GM18508 (cell line): ENCODE results near the gene ZNG1A.
"Not testable (repeated sequence)": the region's sequence is repeated elsewhere in the genome, so short reads cannot be mapped to it uniquely, and the experiment has no call there.

ENCODE experiments used
- ATAC-seq: cut with Tn5 transposase; IDR thresholded peaks from one replicate; pipeline ENCODE4 v1.9.1; 2021; ENCODE audit warnings: moderate number of reproducible peaks; ENCODE audit not compliant: insufficient read depth, unreplicated experiment

ZNG1A gene

DNA sequence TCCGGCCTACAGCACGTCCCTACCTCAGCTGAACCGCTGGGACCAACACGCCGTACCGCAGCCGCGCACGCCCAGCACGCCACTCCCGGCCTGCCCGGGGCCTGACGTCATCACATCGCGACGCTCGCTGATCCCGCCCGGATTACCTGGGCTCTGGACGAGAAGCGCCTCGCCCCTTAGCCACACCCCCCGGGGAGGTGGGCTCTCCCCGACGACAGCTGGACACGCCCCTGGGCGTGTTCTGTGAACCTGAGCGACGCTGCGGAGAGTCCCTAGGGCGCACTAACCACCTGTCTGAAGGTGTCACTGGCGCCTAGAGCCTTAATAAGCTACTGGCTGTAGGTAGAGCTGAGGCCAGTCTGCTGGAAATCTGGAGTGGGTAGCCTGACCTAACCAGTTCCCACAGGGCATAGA lies at the start of gene ZNG1A:
TSS of gene ZNG1A (minus strand) at position 87 of the 414 bp plus-strand sequence. CDS start 87 bp downstream, outside the sequence.
- not testable (repeated sequence) for ATAC-seq

- no peak for ATAC-seq
Observed at GRCh38 chr9:227860-228259, 49.0 kb upstream of the ZNG1A start.

GRCh38 chr9:224582-225520 lies 46.0 kb upstream of the ZNG1A start:
- ATAC-seq: no peak

DNA sequence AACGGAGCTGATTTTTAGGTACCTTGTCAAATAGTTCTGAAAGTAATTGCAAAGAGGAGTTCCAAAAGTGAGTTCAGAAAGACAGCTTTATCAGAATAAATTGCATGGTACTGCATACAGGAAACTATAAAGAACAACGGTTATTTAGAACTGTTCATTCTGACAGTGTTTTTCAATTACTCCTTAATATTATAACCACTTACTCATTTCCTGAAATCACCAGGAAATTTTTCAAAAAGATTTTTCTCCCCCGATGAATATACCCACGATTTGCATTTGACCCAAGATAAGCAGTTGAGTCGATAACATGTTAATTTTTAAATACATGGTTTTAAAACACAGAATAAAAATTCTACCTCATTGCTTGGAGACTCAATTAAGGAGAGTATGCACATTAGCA lies 45.2 kb upstream of the ZNG1A start:
- no peak for ATAC-seq

- ATAC-seq: no peak
Observed at GRCh38 chr9:223152-223551, 44.3 kb upstream of the ZNG1A start.

DNA sequence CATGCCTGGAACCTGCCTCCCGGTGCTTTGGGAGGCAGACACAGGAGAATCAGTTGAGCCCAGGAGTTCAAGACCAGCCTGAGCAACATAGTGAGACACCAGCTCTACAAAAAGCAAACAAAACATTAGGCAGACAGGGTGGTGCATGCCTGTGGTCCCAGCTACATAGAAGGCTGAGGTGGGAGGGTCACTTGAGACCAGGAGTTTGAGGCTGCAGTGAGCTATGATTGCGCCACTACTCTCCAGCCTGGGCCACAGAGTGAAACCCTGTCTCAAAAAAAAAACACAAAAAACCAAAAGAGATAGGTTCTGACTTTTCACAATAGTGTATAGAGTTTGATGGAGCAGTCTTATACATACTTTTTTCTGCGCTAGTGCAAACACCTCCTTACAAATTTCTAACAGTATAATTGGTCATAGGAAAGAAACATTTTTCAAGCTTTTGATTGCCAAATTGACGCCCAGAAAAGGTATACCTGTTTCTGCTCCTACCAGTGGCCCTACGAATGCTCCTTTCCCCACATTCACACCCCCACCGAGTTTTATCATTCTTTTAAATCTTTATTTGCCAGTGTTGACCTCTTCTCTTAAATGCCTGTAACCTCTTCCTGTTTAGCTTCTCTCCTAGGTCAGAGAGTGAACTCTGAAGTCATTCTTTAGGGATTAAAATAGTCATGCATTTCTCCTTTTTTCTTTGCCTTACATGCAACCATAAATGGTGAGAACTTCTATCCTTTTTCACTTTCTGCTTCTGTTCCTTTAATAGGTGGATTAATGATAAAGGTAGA lies 43.3 kb upstream of the ZNG1A start:
- ATAC-seq: no peak

DNA sequence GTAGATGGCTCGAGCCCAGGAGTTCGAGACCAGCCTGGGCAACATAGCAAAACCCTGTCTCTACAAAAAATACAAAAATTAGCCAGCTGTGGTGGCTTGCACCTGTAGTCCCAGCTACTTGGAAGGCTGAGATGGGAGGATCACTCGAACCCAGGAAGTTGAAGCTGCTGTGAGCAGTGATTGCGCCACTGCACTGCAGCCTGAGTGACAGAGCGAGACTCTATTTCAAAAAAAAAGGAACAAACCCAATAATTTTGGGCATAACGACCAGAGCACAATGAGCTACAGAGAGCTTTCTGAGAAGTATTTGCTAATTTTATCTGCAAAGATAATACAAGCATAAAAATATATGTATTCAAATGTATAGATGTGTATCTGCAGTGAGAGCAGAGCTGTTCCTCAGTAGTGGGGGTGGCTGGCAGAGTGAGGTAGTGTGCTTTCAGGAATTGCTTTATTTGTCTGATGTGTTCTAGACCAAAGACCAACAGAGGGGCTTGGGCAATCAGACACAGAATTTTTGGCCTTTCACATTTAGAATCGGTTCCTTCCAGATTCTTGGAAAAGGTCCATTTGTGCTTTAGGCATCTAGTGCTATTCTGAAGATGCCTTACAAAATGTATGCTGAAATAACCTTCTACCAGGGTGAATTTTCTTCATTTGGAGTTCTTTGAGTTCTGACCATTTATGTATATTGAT lies 41.0 kb upstream of the ZNG1A start:
- no peak for ATAC-seq

- ATAC-seq: not testable (repeated sequence)
Observed at GRCh38 chr9:219036-219435, 40.2 kb upstream of the ZNG1A start.

DNA sequence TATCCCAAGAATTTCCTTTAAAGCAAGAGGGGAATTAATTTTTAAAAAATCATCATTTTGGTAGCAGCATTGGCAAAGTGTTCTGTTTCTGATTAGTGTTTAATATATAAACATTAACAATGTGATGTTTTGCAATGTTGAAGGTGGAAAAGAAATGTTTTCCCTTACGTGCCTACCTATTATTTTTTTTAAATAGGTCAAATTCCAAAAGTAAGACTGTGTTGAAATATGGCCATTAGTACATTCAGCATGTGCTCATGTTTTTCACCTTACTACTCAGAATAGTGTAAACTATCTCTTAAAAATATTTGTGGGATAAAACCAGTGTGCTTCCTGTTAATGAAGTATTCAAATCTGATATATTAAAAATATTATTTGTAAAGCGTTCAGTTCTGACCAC lies 39.1 kb upstream of the ZNG1A start:
- no peak for ATAC-seq

- no peak for ATAC-seq
Observed at GRCh38 chr9:216866-217265, 38.0 kb upstream of the ZNG1A start.

DNA sequence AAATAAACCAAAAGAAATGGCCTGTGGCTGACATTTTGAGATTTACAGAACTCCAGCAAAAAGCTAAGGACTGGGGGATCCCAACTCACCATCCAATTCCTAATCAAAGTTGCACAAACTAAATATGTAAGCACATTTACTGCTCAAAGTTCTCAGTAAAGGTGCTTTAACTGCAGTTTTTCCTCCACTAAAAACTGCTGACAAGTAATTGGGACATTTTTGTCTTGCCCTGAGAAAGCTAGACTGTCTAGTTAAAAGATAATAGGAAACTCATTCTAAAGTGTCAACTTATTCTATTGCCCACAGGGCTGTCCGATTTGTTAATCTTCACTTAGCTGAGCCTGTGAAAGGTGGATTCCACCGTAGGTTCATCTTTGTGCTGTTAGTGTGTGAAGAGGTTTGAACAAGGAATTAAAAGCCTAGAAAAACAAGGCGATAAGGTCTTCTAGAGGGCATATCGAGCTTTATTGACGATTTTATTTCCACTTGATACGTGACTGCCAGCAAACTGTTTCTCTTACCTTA lies 36.8 kb upstream of the ZNG1A start:
- no peak for ATAC-seq

GRCh38 chr9:214648-215493 lies 36.0 kb upstream of the ZNG1A start, which contains the start of gene DOCK8:
TSS of gene DOCK8 (plus strand) at chr9:214865. CDS start at chr9:214977, 112 bp downstream.
- ATAC-seq: no peak

- no peak for ATAC-seq
Observed at GRCh38 chr9:214351-214647, 35.4 kb upstream of the ZNG1A start.

DNA sequence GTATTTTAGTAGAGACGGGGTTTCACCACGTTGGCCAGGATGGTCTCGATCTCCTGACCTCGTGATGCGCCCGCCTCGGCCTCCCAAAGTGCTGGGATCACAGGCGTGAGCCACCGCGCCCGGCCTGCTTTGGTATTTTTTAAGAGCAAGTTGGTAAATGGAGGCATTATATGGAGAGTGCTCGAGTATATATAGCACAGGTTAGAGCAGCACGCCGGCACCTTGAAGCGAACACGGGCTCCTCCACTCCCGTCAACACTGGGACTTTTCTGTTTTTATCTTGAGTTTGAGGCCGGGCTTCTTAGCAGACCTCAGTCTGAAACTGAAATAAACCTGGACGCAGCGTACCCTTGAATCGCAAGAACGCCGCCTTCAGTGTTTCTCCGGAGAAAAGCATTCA lies 35.0 kb upstream of the ZNG1A start:
- not testable (repeated sequence) for ATAC-seq

GRCh38 chr9:212297-212696 lies 33.4 kb upstream of the ZNG1A start:
- no peak for ATAC-seq

- ATAC-seq: no peak
Observed at GRCh38 chr9:211557-211956, 32.7 kb upstream of the ZNG1A start.

DNA sequence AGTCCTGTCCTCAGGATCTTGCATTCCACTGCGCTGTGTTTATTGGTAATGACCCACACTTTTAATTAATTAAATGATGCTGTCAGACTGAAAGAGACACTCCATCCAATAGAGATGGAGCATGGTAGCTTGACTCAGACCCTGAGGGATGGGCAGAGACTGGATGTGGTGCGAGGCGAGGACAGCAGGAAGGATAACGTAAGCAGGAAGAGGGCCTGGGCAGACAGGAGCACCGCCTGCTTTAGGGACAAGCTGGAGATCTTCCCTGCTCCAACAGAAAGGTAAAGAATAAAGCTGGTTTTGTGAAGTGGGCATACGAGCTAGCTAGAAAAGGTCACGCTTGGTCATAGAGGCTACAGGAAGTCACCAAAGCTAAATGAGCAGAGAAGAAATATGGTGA lies 32.2 kb upstream of the ZNG1A start:
- ATAC-seq: no peak

- no peak for ATAC-seq
Observed at GRCh38 chr9:209143-209758, 30.4 kb upstream of the ZNG1A start.

DNA sequence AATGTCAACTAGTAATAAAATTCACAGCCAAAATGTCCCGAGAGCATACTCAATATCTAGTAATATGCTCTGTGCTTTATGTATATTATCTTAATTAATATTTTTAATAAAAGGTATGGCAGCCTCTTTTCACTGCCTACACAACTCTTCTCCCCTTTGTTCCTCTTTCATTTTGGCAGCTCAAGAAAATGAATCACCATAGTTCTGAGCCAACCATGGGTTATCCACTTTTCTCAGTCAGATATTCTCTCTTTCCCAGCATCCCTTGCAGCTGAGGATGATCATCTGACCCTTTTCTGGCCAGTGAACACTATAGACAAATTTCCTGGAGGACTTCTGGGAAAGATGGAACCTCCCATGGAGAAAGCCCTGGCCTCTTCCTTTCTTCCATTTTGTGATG lies 27.6 kb upstream of the ZNG1A start:
- ATAC-seq: no peak
